ENCODE results near the gene IQCN. TPM values are rescaled to one million over a fixed set of nuclear protein-coding genes. Genes with fewer than 3 reads are reported as not detected.

The IQCN gene
- total RNA-seq, 1 experiment from 2014 or later, result 0.76 TPM

DNA sequence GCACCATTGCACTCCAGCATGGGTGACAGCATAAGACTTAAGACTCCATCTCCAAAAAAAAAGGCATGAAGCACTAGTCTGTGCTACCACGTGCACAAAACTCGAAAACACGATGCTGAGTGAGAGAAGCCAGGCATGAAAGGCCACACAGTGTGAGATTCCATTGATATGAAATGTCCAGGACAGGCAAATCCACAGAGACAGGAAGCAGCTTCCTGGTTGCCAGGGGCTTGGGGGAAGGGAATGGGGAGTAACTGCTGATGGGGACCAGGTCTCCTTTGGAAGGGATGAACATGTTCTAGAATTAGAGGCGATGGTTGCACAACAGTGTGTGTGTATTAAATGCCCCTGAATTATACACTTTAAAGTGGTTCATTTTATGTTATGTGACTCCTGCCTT is 23.1 kb upstream of the IQCN start:
- H3K36me3 ChIP-seq (replicated peaks; ENCODE audit: control insufficient read depth, insufficient read depth, low read length), result no peaks in the 10 kb centered on the region
- H3K4me3 ChIP-seq (ENCODE audit: insufficient read depth, low read depth, low read length), result no peak overlapping the region
- H3K27me3 ChIP-seq (ENCODE audit: control insufficient read depth, insufficient read depth, low read length), result no peaks in the 10 kb centered on the region
- DNase-seq, result no peak

- no peaks in the 10 kb centered on the region for H3K36me3 ChIP-seq (replicated peaks; ENCODE audit: control insufficient read depth, insufficient read depth, low read length)
- no peak for DNase-seq
- no peaks in the 10 kb centered on the region for H3K27me3 ChIP-seq (ENCODE audit: control insufficient read depth, insufficient read depth, low read length)
- no peak overlapping the region for H3K4me3 ChIP-seq (ENCODE audit: insufficient read depth, low read depth, low read length)
These were observed 20.8 kb upstream of the IQCN start for GRCh38 chr19:18295034-18295451.

- no peaks in the 10 kb centered on the region for H3K36me3 ChIP-seq (replicated peaks; ENCODE audit: control insufficient read depth, insufficient read depth, low read length)
- no peaks in the 10 kb centered on the region for H3K27me3 ChIP-seq (ENCODE audit: control insufficient read depth, insufficient read depth, low read length)
- H3K4me3 ChIP-seq (ENCODE audit: insufficient read depth, low read depth, low read length), result no peak overlapping the region
- DNase-seq, result peak; percentile 74
These were observed 20.2 kb upstream of the IQCN start for GRCh38 chr19:18294467-18294864.

GRCh38 chr19:18293642-18294466 is 19.6 kb upstream of the IQCN start:
- no peaks in the 10 kb centered on the region for H3K36me3 ChIP-seq (replicated peaks; ENCODE audit: control insufficient read depth, insufficient read depth, low read length)
- peak overlapping the region; percentile 38 for H3K4me3 ChIP-seq (ENCODE audit: insufficient read depth, low read depth, low read length)
- peak; percentile 79 for DNase-seq
- H3K27me3 ChIP-seq (ENCODE audit: control insufficient read depth, insufficient read depth, low read length), result no peaks in the 10 kb centered on the region

DNA sequence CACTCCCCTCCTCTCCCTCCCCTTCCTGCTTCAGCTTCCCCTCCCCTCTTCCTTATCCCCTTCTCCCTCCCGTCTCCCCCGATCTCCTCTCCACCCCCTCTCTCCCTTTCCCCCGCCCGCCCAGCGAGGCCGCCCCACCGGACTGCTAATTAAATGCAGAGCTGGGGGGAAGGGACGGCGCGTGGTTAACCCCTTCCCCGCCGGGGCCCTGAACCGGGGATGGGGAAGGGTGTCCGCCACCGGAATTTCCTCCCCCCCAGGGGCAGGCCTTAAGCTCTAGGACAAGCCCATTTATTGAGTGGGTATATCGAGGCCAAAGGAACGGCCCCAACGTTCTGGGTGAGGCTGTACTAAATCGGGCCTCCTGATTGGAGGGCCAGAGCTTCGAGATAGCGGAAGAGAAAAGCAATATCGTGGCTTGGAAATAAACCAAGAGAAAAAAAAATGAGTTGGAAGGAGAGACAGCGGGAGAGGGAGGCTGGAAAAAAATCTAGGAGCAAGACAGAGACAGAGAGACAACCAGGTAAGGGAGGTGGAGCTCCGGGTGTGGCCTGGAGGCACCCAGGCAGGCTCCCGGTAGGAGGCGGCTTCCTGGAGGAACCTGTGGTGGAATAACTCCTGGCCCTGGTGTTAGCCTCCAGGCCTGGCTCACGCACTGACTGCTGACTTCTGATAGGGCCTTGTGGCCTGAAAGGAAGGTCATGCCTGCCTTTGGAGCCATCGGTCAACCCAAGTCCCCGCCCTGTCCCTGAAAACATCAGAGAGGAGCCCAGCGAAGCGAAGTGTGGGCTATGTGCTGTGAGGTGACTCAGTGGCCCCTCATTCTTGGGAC is 18.8 kb upstream of the IQCN start:
- peak; percentile 99 for DNase-seq
- Histone ChIP-seq H3K27me3 (ENCODE audit: control insufficient read depth, insufficient read depth, low read length) (no peaks in the 10 kb centered on the region), H3K36me3 (replicated peaks; ENCODE audit: control insufficient read depth, insufficient read depth, low read length) (no peaks in the 10 kb centered on the region), H3K4me3 (ENCODE audit: insufficient read depth, low read depth, low read length) (peak overlapping the region; percentile 79)

GRCh38 chr19:18292462-18292809 is 18.2 kb upstream of the IQCN start:
- DNase-seq, result no peak
- Histone ChIP-seq H3K27me3 (ENCODE audit: control insufficient read depth, insufficient read depth, low read length) (no peaks in the 10 kb centered on the region), H3K36me3 (replicated peaks; ENCODE audit: control insufficient read depth, insufficient read depth, low read length) (no peaks in the 10 kb centered on the region), H3K4me3 (ENCODE audit: insufficient read depth, low read depth, low read length) (peak overlapping the region; percentile 79)

DNA sequence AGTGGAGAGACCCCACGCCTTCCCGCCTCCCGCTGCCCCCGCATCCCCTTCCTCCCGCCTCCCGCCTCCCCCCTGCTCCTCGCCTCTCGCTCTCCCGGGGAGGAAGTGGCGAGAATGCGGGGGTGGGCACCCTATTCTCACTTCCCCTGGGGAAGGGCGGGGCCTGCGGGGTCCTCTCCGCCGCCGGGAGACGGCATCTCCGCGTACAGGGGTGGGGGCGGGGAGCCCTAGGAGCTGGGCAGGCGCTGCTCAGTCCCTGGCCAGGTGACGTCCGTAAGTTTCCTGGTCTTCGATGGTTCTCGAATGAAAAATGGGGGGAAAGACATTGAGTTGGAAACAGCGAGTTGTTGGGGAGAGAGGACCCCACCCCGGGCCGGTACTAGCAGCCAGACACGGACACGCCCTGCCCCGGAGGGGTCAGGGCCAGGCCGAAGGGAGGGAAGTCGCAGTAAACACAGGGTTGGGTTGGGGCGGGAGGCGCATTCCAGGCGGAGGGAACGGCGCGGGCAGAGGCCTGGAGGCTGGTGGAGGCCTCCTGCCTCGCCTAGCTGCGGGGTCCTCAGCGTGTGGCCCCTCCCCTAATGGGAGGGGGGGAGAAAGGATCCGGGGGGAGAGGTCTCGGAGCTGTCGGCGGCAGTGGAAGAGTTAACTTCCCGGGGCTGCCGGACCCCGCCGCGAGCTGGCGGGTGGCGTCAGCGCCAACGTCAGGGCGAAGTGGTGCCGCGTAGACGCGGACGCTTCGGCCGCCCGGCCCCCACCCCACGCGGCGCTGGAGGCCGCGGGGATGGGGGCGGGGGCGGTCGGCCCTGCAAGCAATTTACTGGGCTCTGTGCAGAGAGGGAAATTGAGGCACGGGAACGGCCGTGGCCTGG is 17.6 kb upstream of the IQCN start:
- H3K4me3 ChIP-seq (ENCODE audit: insufficient read depth, low read depth, low read length), result peak overlapping the region; percentile 79
- H3K36me3 ChIP-seq (replicated peaks; ENCODE audit: control insufficient read depth, insufficient read depth, low read length), result no peaks in the 10 kb centered on the region
- no peaks in the 10 kb centered on the region for H3K27me3 ChIP-seq (ENCODE audit: control insufficient read depth, insufficient read depth, low read length)
- peak; percentile 91 for DNase-seq

GRCh38 chr19:18291019-18291524 is 16.8 kb upstream of the IQCN start:
- peak overlapping the region; percentile 79 for H3K4me3 ChIP-seq (ENCODE audit: insufficient read depth, low read depth, low read length)
- DNase-seq, result peak; percentile 75
- no peaks in the 10 kb centered on the region for H3K27me3 ChIP-seq (ENCODE audit: control insufficient read depth, insufficient read depth, low read length)
- no peaks in the 10 kb centered on the region for H3K36me3 ChIP-seq (replicated peaks; ENCODE audit: control insufficient read depth, insufficient read depth, low read length)

DNA sequence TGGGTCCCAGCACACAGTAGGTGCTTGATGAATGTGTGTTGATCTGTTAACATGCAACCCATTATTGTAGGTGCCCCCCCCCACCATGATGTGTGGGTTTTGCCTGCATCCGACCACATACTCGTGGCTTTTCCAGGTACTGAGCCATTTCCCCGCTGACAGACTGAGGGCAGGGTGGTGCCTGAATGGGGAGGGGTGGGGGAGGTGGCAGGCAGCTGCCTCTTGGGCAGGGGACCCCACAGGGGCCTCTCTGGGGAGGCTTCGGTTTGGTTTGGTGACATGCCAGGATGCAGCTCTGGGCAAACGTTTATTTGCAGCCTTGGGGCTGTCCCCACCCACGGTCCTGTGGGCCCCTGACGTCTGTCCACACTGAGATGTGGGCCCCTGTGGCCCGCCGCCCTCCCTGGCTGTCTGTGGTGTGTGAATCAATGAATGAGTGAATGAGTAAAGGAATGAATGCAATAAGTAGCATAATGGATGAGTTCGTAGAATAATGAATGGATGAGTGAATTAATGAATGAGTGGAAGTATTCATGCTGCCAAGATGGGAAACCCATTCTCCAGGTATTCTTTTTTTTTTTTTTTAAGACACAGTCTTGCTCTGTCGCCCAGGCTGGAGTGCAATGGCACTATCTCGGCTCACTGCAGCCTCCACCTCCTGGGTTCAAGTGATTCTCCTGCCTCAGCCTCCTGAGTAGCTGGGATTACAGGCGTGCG is 16.2 kb upstream of the IQCN start:
- H3K36me3 ChIP-seq (replicated peaks; ENCODE audit: control insufficient read depth, insufficient read depth, low read length), result no peaks in the 10 kb centered on the region
- DNase-seq, result peak; percentile 41
- H3K4me3 ChIP-seq (ENCODE audit: insufficient read depth, low read depth, low read length), result no peak overlapping the region
- H3K27me3 ChIP-seq (ENCODE audit: control insufficient read depth, insufficient read depth, low read length), result no peaks in the 10 kb centered on the region

- no peaks in the 10 kb centered on the region for H3K27me3 ChIP-seq (ENCODE audit: control insufficient read depth, insufficient read depth, low read length)
These were observed 15.4 kb upstream of the IQCN start for GRCh38 chr19:18289471-18290301.

GRCh38 chr19:18287836-18288772 is 13.9 kb upstream of the IQCN start:
- H3K27me3 ChIP-seq (ENCODE audit: control insufficient read depth, insufficient read depth, low read length), result no peaks in the 10 kb centered on the region
- H3K36me3 ChIP-seq (replicated peaks; ENCODE audit: control insufficient read depth, insufficient read depth, low read length), result no peaks in the 10 kb centered on the region
- peak; percentile 96 for DNase-seq
- peak overlapping the region; percentile 32 for H3K4me3 ChIP-seq (ENCODE audit: insufficient read depth, low read depth, low read length)

More at GRCh38 chr19:18289471-18290301, 15.4 kb upstream of the IQCN start:
- Histone ChIP-seq H3K4me3 (ENCODE audit: insufficient read depth, low read depth, low read length) (no peak overlapping the region), H3K36me3 (replicated peaks; ENCODE audit: control insufficient read depth, insufficient read depth, low read length) (no peaks in the 10 kb centered on the region)
- peak; percentile 10 for DNase-seq

- H3K36me3 ChIP-seq (replicated peaks; ENCODE audit: control insufficient read depth, insufficient read depth, low read length), result no peaks in the 10 kb centered on the region
- no peaks in the 10 kb centered on the region for H3K27me3 ChIP-seq (ENCODE audit: control insufficient read depth, insufficient read depth, low read length)
- H3K4me3 ChIP-seq (ENCODE audit: insufficient read depth, low read depth, low read length), result peak overlapping the region; percentile 32
- DNase-seq, result no peak
These were observed 12.9 kb upstream of the IQCN start for GRCh38 chr19:18286973-18287635.
